Activated naive CD4-positive, alpha-beta T cell treated with anti-CD3 and anti-CD28 coated beads for 36 hours (primary cell): ENCODE results near the gene DIPK2B. TPM values are rescaled to one million over a fixed set of nuclear protein-coding genes. Genes with fewer than 3 reads are reported as not detected.
A peak's percentile ranks its signal among the peaks of the same experiment; 100 is the strongest.

Experiments
- CTCF ChIA-PET: fragments of 350-600 bp; sonication (Branson Sonifier 250); formaldehyde crosslinking; loops from one replicate; lab custom pipeline; 2021; ENCODE audit warnings: antibody characterized with exemption; lab: Charles Lee
- DNase-seq: peaks from one replicate; pipeline ENCODE4 v3.0.0-alpha.2; 2020
- H3K27ac Mint-ChIP-seq: one replicate; pipeline ENCODE4 v1.8.0; 2021; ENCODE audit warnings: mild to moderate bottlenecking, mixed read lengths
- H3K27me3 Mint-ChIP-seq: one replicate; pipeline ENCODE4 v1.8.0; 2021; ENCODE audit warnings: low read depth, mixed read lengths
- H3K36me3 Mint-ChIP-seq: one replicate; pipeline ENCODE4 v1.8.0; 2021; ENCODE audit warnings: low read depth, mixed read lengths
- H3K4me1 Mint-ChIP-seq: one replicate; pipeline ENCODE4 v1.8.0; 2021; ENCODE audit warnings: low read depth, mixed read lengths
- H3K4me3 Mint-ChIP-seq: one replicate; pipeline ENCODE4 v1.8.0; 2021; ENCODE audit warnings: mild to moderate bottlenecking, moderate library complexity, mixed read lengths
- H3K9me3 Mint-ChIP-seq: one replicate; pipeline ENCODE4 v1.8.0; 2021; ENCODE audit warnings: mixed read lengths
- intact Hi-C: fragments of 100-400 bp; cut with micrococcal nuclease; formaldehyde crosslinking; loops from one replicate; pipeline ENCODE4 v1.15.1; 2023
- total RNA-seq, 2 experiments: library from RNA; stranded (reverse); gene quantifications; one replicate each; pipeline ENCODE4 v1.2.3, GENCODE V29; 2021

Gene DIPK2B
- total RNA-seq, 2 experiments from 2014 or later = not detected

GRCh38 chrX:45196701-45197100 lies 4.0 kb downstream of the DIPK2B start:
- peaks cover 8% of the 10 kb centered on the region for H3K4me1 Mint-ChIP-seq
- CTCF ChIA-PET = no interaction called here
- H3K27ac Mint-ChIP-seq = no peak overlapping the region
- no peak for DNase-seq
- H3K9me3 Mint-ChIP-seq = peaks cover under 1% of the 10 kb centered on the region
- no peak overlapping the region for H3K4me3 Mint-ChIP-seq
- peaks cover 7% of the 10 kb centered on the region for H3K27me3 Mint-ChIP-seq
- H3K36me3 Mint-ChIP-seq = no peaks in the 10 kb centered on the region
- intact Hi-C loops = no loop called here

- Mint-ChIP-seq H3K27me3 (no peaks in the 10 kb centered on the region), H3K4me3 (peak overlapping the region; percentile 18)
- DNase-seq = peak; percentile 25
These were observed 8.8 kb downstream of the DIPK2B start for GRCh38 chrX:45191820-45192409.

GRCh38 chrX:45191383-45191782 lies 9.3 kb downstream of the DIPK2B start:
- Mint-ChIP-seq H3K9me3 (peaks cover 3% of the 10 kb centered on the region), H3K4me1 (peaks cover 39% of the 10 kb centered on the region), H3K4me3 (peak overlapping the region; percentile 18)

More at GRCh38 chrX:45191820-45192409, 8.8 kb downstream of the DIPK2B start:
- CTCF ChIA-PET = no interaction called here
- Mint-ChIP-seq H3K4me1 (peaks cover 35% of the 10 kb centered on the region), H3K27ac (peak overlapping the region; percentile 88), H3K9me3 (peaks cover 3% of the 10 kb centered on the region), H3K36me3 (no peaks in the 10 kb centered on the region)
- intact Hi-C loops = loop anchor here (5.0 kb wide), 3 partner anchors 255 to 615 kb away; no protein-coding TSS in a partner anchor

GRCh38 chrX:45187731-45188130 lies 12.9 kb downstream of the DIPK2B start:
- no peak overlapping the region for H3K27ac Mint-ChIP-seq
- CTCF ChIA-PET = interaction anchor here (0.9 kb wide), 2 partner anchors 12 to 15 kb away, joined by 3 read pairs; partner anchors contain the start of gene DIPK2B
- peaks cover 39% of the 10 kb centered on the region for H3K4me1 Mint-ChIP-seq
- peak overlapping the region; percentile 77 for H3K4me3 Mint-ChIP-seq
- H3K27me3 Mint-ChIP-seq = no peaks in the 10 kb centered on the region
- peaks cover 3% of the 10 kb centered on the region for H3K9me3 Mint-ChIP-seq
- DNase-seq = no peak
- intact Hi-C loops = loop anchor here (1.0 to 10.0 kb wide), 4 partner anchors 115 to 645 kb away; partner anchors contain the start of gene FUNDC1
- H3K36me3 Mint-ChIP-seq = no peaks in the 10 kb centered on the region

More at GRCh38 chrX:45191383-45191782, 9.3 kb downstream of the DIPK2B start:
- no peaks in the 10 kb centered on the region for H3K27me3 Mint-ChIP-seq
- intact Hi-C loops = loop anchor here (5.0 kb wide), 3 partner anchors 256 to 616 kb away; no protein-coding TSS in a partner anchor
- DNase-seq = peak; percentile 35
- no peaks in the 10 kb centered on the region for H3K36me3 Mint-ChIP-seq
- CTCF ChIA-PET = no interaction called here
- H3K27ac Mint-ChIP-seq = peak overlapping the region; percentile 88

- Mint-ChIP-seq H3K4me3 (peak overlapping the region; percentile 77), H3K36me3 (no peaks in the 10 kb centered on the region), H3K4me1 (peaks cover 33% of the 10 kb centered on the region), H3K9me3 (peaks cover 1% of the 10 kb centered on the region), H3K27me3 (no peaks in the 10 kb centered on the region), H3K27ac (no peak overlapping the region)
- DNase-seq = no peak
- CTCF ChIA-PET = interaction anchor here (0.6 to 1.3 kb wide), 5 partner anchors 9 to 862 kb away, joined by 3 to 4 read pairs (median 4); no protein-coding TSS in a partner anchor
- intact Hi-C loops = loop anchor here (1.0 to 10.0 kb wide), 4 partner anchors 114 to 644 kb away; partner anchors contain the start of gene FUNDC1
These were observed 14.0 kb downstream of the DIPK2B start for GRCh38 chrX:45186643-45187026.

- no peaks in the 10 kb centered on the region for H3K36me3 Mint-ChIP-seq
- no peaks in the 10 kb centered on the region for H3K9me3 Mint-ChIP-seq
- peaks cover 14% of the 10 kb centered on the region for H3K4me1 Mint-ChIP-seq
- no peak overlapping the region for H3K27ac Mint-ChIP-seq
- no peak overlapping the region for H3K4me3 Mint-ChIP-seq
- CTCF ChIA-PET = no interaction called here
- DNase-seq = no peak
- intact Hi-C loops = loop anchor here (10.0 kb wide), 1 partner anchor 179 kb away; no protein-coding TSS in a partner anchor
- H3K27me3 Mint-ChIP-seq = no peaks in the 10 kb centered on the region
These were observed 16.5 kb downstream of the DIPK2B start for GRCh38 chrX:45184211-45184610.

- Mint-ChIP-seq H3K4me1 (peaks cover 5% of the 10 kb centered on the region), H3K36me3 (peaks cover 1% of the 10 kb centered on the region), H3K27me3 (no peaks in the 10 kb centered on the region), H3K27ac (no peak overlapping the region), H3K9me3 (no peaks in the 10 kb centered on the region), H3K4me3 (no peak overlapping the region)
- CTCF ChIA-PET = interaction anchor here (1.1 kb wide), 1 partner anchor 15 kb away, joined by 3 read pairs; no protein-coding TSS in a partner anchor
- intact Hi-C loops = no loop called here
- DNase-seq = peak; percentile 14
These were observed 27.8 kb downstream of the DIPK2B start for GRCh38 chrX:45172890-45173289.

GRCh38 chrX:45166781-45167180 lies 33.9 kb downstream of the DIPK2B start:
- Mint-ChIP-seq H3K4me3 (no peak overlapping the region), H3K36me3 (no peaks in the 10 kb centered on the region), H3K27me3 (no peaks in the 10 kb centered on the region), H3K4me1 (no peaks in the 10 kb centered on the region), H3K9me3 (no peaks in the 10 kb centered on the region), H3K27ac (no peak overlapping the region)
- DNase-seq = no peak
- CTCF ChIA-PET = no interaction called here
- intact Hi-C loops = no loop called here

- DNase-seq = no peak
- no peaks in the 10 kb centered on the region for H3K36me3 Mint-ChIP-seq
- H3K4me3 Mint-ChIP-seq = no peak overlapping the region
- H3K9me3 Mint-ChIP-seq = no peaks in the 10 kb centered on the region
- no peaks in the 10 kb centered on the region for H3K4me1 Mint-ChIP-seq
- H3K27me3 Mint-ChIP-seq = no peaks in the 10 kb centered on the region
- CTCF ChIA-PET = no interaction called here
- H3K27ac Mint-ChIP-seq = no peak overlapping the region
- intact Hi-C loops = no loop called here
These were observed 35.0 kb downstream of the DIPK2B start for GRCh38 chrX:45165726-45166125.

GRCh38 chrX:45164995-45165394 lies 35.7 kb downstream of the DIPK2B start:
- H3K36me3 Mint-ChIP-seq = peaks cover 3% of the 10 kb centered on the region
- DNase-seq = no peak
- intact Hi-C loops = no loop called here
- no peak overlapping the region for H3K4me3 Mint-ChIP-seq
- CTCF ChIA-PET = no interaction called here
- no peak overlapping the region for H3K27ac Mint-ChIP-seq
- H3K9me3 Mint-ChIP-seq = peaks cover 3% of the 10 kb centered on the region
- no peaks in the 10 kb centered on the region for H3K27me3 Mint-ChIP-seq
- no peaks in the 10 kb centered on the region for H3K4me1 Mint-ChIP-seq

- no peak overlapping the region for H3K27ac Mint-ChIP-seq
- H3K4me1 Mint-ChIP-seq = no peaks in the 10 kb centered on the region
- H3K27me3 Mint-ChIP-seq = no peaks in the 10 kb centered on the region
- peaks cover 3% of the 10 kb centered on the region for H3K9me3 Mint-ChIP-seq
- no peak overlapping the region for H3K4me3 Mint-ChIP-seq
- CTCF ChIA-PET = no interaction called here
- DNase-seq = no peak
- intact Hi-C loops = no loop called here
- peaks cover 3% of the 10 kb centered on the region for H3K36me3 Mint-ChIP-seq
These were observed 36.6 kb downstream of the DIPK2B start for GRCh38 chrX:45164021-45164621.

- CTCF ChIA-PET = no interaction called here
- no peak for DNase-seq
- no peak overlapping the region for H3K27ac Mint-ChIP-seq
- H3K27me3 Mint-ChIP-seq = no peaks in the 10 kb centered on the region
- no peaks in the 10 kb centered on the region for H3K4me1 Mint-ChIP-seq
- peaks cover 3% of the 10 kb centered on the region for H3K9me3 Mint-ChIP-seq
- H3K36me3 Mint-ChIP-seq = peaks cover 3% of the 10 kb centered on the region
- no peak overlapping the region for H3K4me3 Mint-ChIP-seq
- intact Hi-C loops = no loop called here
These were observed 43.0 kb downstream of the DIPK2B start for GRCh38 chrX:45157647-45158046.
